Stimulated activated naive B cell treated with anti-CD40 and anti-IgM and Interleukin-4, amounts not matched to agents 10 μg/mL and 1 μg/mL and 100 μg/mL, for 72 hours (primary cell): ENCODE measurements around the gene SHC3.

Experiments used
- ATAC-seq, 2 donors: fragments of 150-1000 bp; cut with Tn5 transposase; replicated peaks; 2 replicates each; pipeline ENCODE4 v1.10.0; 2021; ENCODE audit warnings: moderate library complexity in 1 of 2
- DNase-seq: peaks from one replicate; pipeline ENCODE4 v3.0.0; 2021
- H3K27ac Mint-ChIP-seq: one replicate; pipeline ENCODE4 v1.8.0; 2022; ENCODE audit warnings: mild to moderate bottlenecking, mixed read lengths
- H3K27me3 Mint-ChIP-seq, 2 donors: one replicate each; pipeline ENCODE4 v1.8.0; 2022; ENCODE audit warnings: mixed read lengths in 2 of 2
- H3K36me3 Mint-ChIP-seq, 2 donors: one replicate each; pipeline ENCODE4 v1.8.0; 2022; ENCODE audit warnings: mixed read lengths in 2 of 2, mild to moderate bottlenecking in 1 of 2
- H3K4me1 Mint-ChIP-seq, 2 donors: one replicate each; pipeline ENCODE4 v1.8.0; 2022; ENCODE audit warnings: mixed read lengths in 2 of 2, mild to moderate bottlenecking in 1 of 2
- H3K4me3 Mint-ChIP-seq, 2 donors: one replicate each; pipeline ENCODE4 v1.8.0; 2022; ENCODE audit warnings: mild to moderate bottlenecking in 2 of 2, mixed read lengths in 2 of 2, moderate library complexity in 1 of 2
- H3K9me3 Mint-ChIP-seq, 2 donors: one replicate each; pipeline ENCODE4 v1.8.0; 2022; ENCODE audit warnings: mixed read lengths in 2 of 2, mild to moderate bottlenecking in 1 of 2

The SHC3 gene

GRCh38 chr9:89160806-89161205, 17.8 kb downstream of the SHC3 start:
- no peak overlapping the region for H3K4me3 Mint-ChIP-seq
- H3K9me3 Mint-ChIP-seq, result peaks cover 0 to 3% of the 10 kb centered on the region in 2 donors
- no peak for ATAC-seq
- DNase-seq, result no peak
- no peaks in the 10 kb centered on the region for H3K4me1 Mint-ChIP-seq
- H3K27me3 Mint-ChIP-seq, result peaks cover 31 to 51% of the 10 kb centered on the region in 2 donors
- no peak overlapping the region for H3K27ac Mint-ChIP-seq
- no peaks in the 10 kb centered on the region for H3K36me3 Mint-ChIP-seq

GRCh38 chr9:89154651-89155336, 23.8 kb downstream of the SHC3 start:
- H3K27ac Mint-ChIP-seq, result peak overlapping the region; percentile 22
- H3K4me1 Mint-ChIP-seq, result peaks cover 11 to 14% of the 10 kb centered on the region in 2 donors
- DNase-seq (no peak), ATAC-seq (peak; percentile 77 to 87)
- peaks cover 0 to 3% of the 10 kb centered on the region in 2 donors for H3K9me3 Mint-ChIP-seq
- peaks cover 29 to 57% of the 10 kb centered on the region in 2 donors for H3K27me3 Mint-ChIP-seq
- H3K36me3 Mint-ChIP-seq, result no peaks in the 10 kb centered on the region
- H3K4me3 Mint-ChIP-seq, result peak overlapping the region in 1 of 2 donors; percentile 36

- peaks cover 12 to 14% of the 10 kb centered on the region in 2 donors for H3K4me1 Mint-ChIP-seq
- no peak overlapping the region for H3K4me3 Mint-ChIP-seq
- H3K36me3 Mint-ChIP-seq, result no peaks in the 10 kb centered on the region
- ATAC-seq, result peak in 1 of 2 donors; percentile 46
- DNase-seq, result no peak
- no peak overlapping the region for H3K27ac Mint-ChIP-seq
- H3K9me3 Mint-ChIP-seq, result peaks cover 0 to 3% of the 10 kb centered on the region in 2 donors
- H3K27me3 Mint-ChIP-seq, result peaks cover 29 to 51% of the 10 kb centered on the region in 2 donors
These were observed 24.4 kb downstream of the SHC3 start for GRCh38 chr9:89154218-89154617.

- H3K27me3 Mint-ChIP-seq, result peaks cover 27 to 46% of the 10 kb centered on the region in 2 donors
- H3K27ac Mint-ChIP-seq, result peak overlapping the region; percentile 22
- DNase-seq (no peak), ATAC-seq (peak; percentile 31 to 66)
- H3K4me3 Mint-ChIP-seq, result no peak overlapping the region
- H3K4me1 Mint-ChIP-seq, result peaks cover 12 to 14% of the 10 kb centered on the region in 2 donors
- H3K9me3 Mint-ChIP-seq, result peaks cover 0 to 3% of the 10 kb centered on the region in 2 donors
- no peaks in the 10 kb centered on the region for H3K36me3 Mint-ChIP-seq
These were observed 25.2 kb downstream of the SHC3 start for GRCh38 chr9:89153232-89154017.

GRCh38 chr9:89149726-89150125, 28.9 kb downstream of the SHC3 start:
- DNase-seq, result no peak
- no peak for ATAC-seq
- H3K27ac Mint-ChIP-seq, result no peak overlapping the region
- peaks cover 0 to 3% of the 10 kb centered on the region in 2 donors for H3K9me3 Mint-ChIP-seq
- peaks cover 11 to 44% of the 10 kb centered on the region in 2 donors for H3K27me3 Mint-ChIP-seq
- no peak overlapping the region for H3K4me3 Mint-ChIP-seq
- H3K36me3 Mint-ChIP-seq, result no peaks in the 10 kb centered on the region
- H3K4me1 Mint-ChIP-seq, result peaks cover 7 to 9% of the 10 kb centered on the region in 2 donors

GRCh38 chr9:89145097-89145496, 33.5 kb downstream of the SHC3 start:
- ATAC-seq, result no peak
- peaks cover 11 to 36% of the 10 kb centered on the region in 2 donors for H3K27me3 Mint-ChIP-seq
- DNase-seq, result no peak
- H3K9me3 Mint-ChIP-seq, result no peaks in the 10 kb centered on the region
- peaks cover 0 to 2% of the 10 kb centered on the region in 2 donors for H3K4me1 Mint-ChIP-seq
- H3K27ac Mint-ChIP-seq, result no peak overlapping the region
- H3K36me3 Mint-ChIP-seq, result no peaks in the 10 kb centered on the region
- no peak overlapping the region for H3K4me3 Mint-ChIP-seq

- H3K27me3 Mint-ChIP-seq, result peaks cover 11 to 39% of the 10 kb centered on the region in 2 donors
- ATAC-seq, result no peak
These were observed 34.4 kb downstream of the SHC3 start for GRCh38 chr9:89144238-89144637.

GRCh38 chr9:89143266-89143665, 35.4 kb downstream of the SHC3 start:
- Mint-ChIP-seq H3K4me3 (no peak overlapping the region), H3K36me3 (no peaks in the 10 kb centered on the region), H3K27me3 (peaks cover 11 to 39% of the 10 kb centered on the region in 2 donors), H3K27ac (no peak overlapping the region), H3K4me1 (no peaks in the 10 kb centered on the region), H3K9me3 (no peaks in the 10 kb centered on the region)
- DNase-seq, result no peak
- no peak for ATAC-seq

More at GRCh38 chr9:89144238-89144637, 34.4 kb downstream of the SHC3 start:
- no peak overlapping the region for H3K27ac Mint-ChIP-seq
- H3K4me3 Mint-ChIP-seq, result no peak overlapping the region
- no peaks in the 10 kb centered on the region for H3K9me3 Mint-ChIP-seq
- H3K36me3 Mint-ChIP-seq, result no peaks in the 10 kb centered on the region
- no peaks in the 10 kb centered on the region for H3K4me1 Mint-ChIP-seq
- DNase-seq, result no peak

GRCh38 chr9:89139455-89139854, 39.2 kb downstream of the SHC3 start:
- Mint-ChIP-seq H3K4me3 (no peak overlapping the region), H3K9me3 (peaks cover 3% of the 10 kb centered on the region in 2 donors), H3K4me1 (no peaks in the 10 kb centered on the region), H3K27ac (no peak overlapping the region), H3K27me3 (peaks cover 5 to 14% of the 10 kb centered on the region in 2 donors), H3K36me3 (no peaks in the 10 kb centered on the region)
- DNase-seq (no peak), ATAC-seq (no peak)

GRCh38 chr9:89138463-89139390, 39.9 kb downstream of the SHC3 start:
- no peaks in the 10 kb centered on the region for H3K4me1 Mint-ChIP-seq
- H3K27ac Mint-ChIP-seq, result no peak overlapping the region
- DNase-seq (no peak), ATAC-seq (no peak)
- H3K27me3 Mint-ChIP-seq, result peaks cover 5 to 14% of the 10 kb centered on the region in 2 donors
- H3K36me3 Mint-ChIP-seq, result no peaks in the 10 kb centered on the region
- H3K4me3 Mint-ChIP-seq, result no peak overlapping the region
- H3K9me3 Mint-ChIP-seq, result peaks cover 3 to 6% of the 10 kb centered on the region in 2 donors

- ATAC-seq (no peak), DNase-seq (no peak)
- H3K4me1 Mint-ChIP-seq, result no peaks in the 10 kb centered on the region
- no peaks in the 10 kb centered on the region for H3K36me3 Mint-ChIP-seq
- no peak overlapping the region for H3K27ac Mint-ChIP-seq
- H3K4me3 Mint-ChIP-seq, result no peak overlapping the region
- peaks cover 3 to 6% of the 10 kb centered on the region in 2 donors for H3K9me3 Mint-ChIP-seq
- H3K27me3 Mint-ChIP-seq, result peaks cover 5 to 14% of the 10 kb centered on the region in 2 donors
These were observed 40.8 kb downstream of the SHC3 start for GRCh38 chr9:89137542-89138462.

GRCh38 chr9:89135591-89136166, 42.9 kb downstream of the SHC3 start:
- peaks cover 0 to 3% of the 10 kb centered on the region in 2 donors for H3K36me3 Mint-ChIP-seq
- H3K9me3 Mint-ChIP-seq, result peaks cover 6 to 10% of the 10 kb centered on the region in 2 donors
- H3K27ac Mint-ChIP-seq, result no peak overlapping the region
- DNase-seq (no peak), ATAC-seq (no peak)
- H3K4me1 Mint-ChIP-seq, result no peaks in the 10 kb centered on the region
- H3K27me3 Mint-ChIP-seq, result peaks cover 5 to 13% of the 10 kb centered on the region in 2 donors
- H3K4me3 Mint-ChIP-seq, result no peak overlapping the region

- H3K27me3 Mint-ChIP-seq, result peaks cover 4 to 14% of the 10 kb centered on the region in 2 donors
- peaks cover 8 to 10% of the 10 kb centered on the region in 2 donors for H3K9me3 Mint-ChIP-seq
- no peak overlapping the region for H3K4me3 Mint-ChIP-seq
- peaks cover 0 to 3% of the 10 kb centered on the region in 2 donors for H3K36me3 Mint-ChIP-seq
- H3K4me1 Mint-ChIP-seq, result no peaks in the 10 kb centered on the region
- DNase-seq (no peak), ATAC-seq (no peak)
- no peak overlapping the region for H3K27ac Mint-ChIP-seq
These were observed 43.9 kb downstream of the SHC3 start for GRCh38 chr9:89134709-89135108.
